ENCODE measurements around the gene HMX3.

The HMX3 gene

GRCh38 chr10:123134915-123135414 lies 805 bp upstream of the HMX3 start:
- no peak for DNase-seq

- DNase-seq, result no peak
Observed at GRCh38 chr10:123136221-123136805, 543 bp downstream of the HMX3 start.

GRCh38 chr10:123136806-123137642 lies 1.3 kb downstream of the HMX3 start:
- no peak for DNase-seq

GRCh38 chr10:123139165-123139520 lies 3.4 kb downstream of the HMX3 start:
- DNase-seq, result no peak

GRCh38 chr10:123139521-123140163 lies 3.9 kb downstream of the HMX3 start:
- DNase-seq, result no peak

GRCh38 chr10:123140164-123140982 lies 4.6 kb downstream of the HMX3 start:
- no peak for DNase-seq

- no peak for DNase-seq
Observed at GRCh38 chr10:123140983-123141390, 5.2 kb downstream of the HMX3 start.

GRCh38 chr10:123141791-123142700 lies 6.3 kb downstream of the HMX3 start:
- DNase-seq, result no peak

- DNase-seq, result no peak
Observed at GRCh38 chr10:123142701-123143161, 7.0 kb downstream of the HMX3 start.

GRCh38 chr10:123143162-123143824 lies 7.5 kb downstream of the HMX3 start:
- no peak for DNase-seq

- no peak for DNase-seq
Observed at GRCh38 chr10:123143825-123144168, 8.0 kb downstream of the HMX3 start.

GRCh38 chr10:123144697-123145541 lies 9.1 kb downstream of the HMX3 start:
- DNase-seq, result no peak

- DNase-seq, result no peak
Observed at GRCh38 chr10:123145542-123146012, 9.8 kb downstream of the HMX3 start.

GRCh38 chr10:123146013-123146893 lies 10.5 kb downstream of the HMX3 start:
- DNase-seq, result no peak

- no peak for DNase-seq
Observed at GRCh38 chr10:123146894-123147634, 11.3 kb downstream of the HMX3 start.

GRCh38 chr10:123147635-123148413 lies 12.1 kb downstream of the HMX3 start, which contains the start of gene HMX2:
Gene HMX2 (plus strand): TSS chr10:123148136. CDS start chr10:123148379, 243 bp downstream.
- no peak for DNase-seq

- no peak for DNase-seq
Observed at GRCh38 chr10:123148414-123149161, 12.8 kb downstream of the HMX3 start.

All from fibroblast of upper back skin (primary cell).